Lower lobe of right lung (tissue), 2 donors: ENCODE results near the gene ENO4. TPM values are rescaled to one million over a fixed set of nuclear protein-coding genes. Genes with fewer than 3 reads are reported as not detected.

Experiments used
- ATAC-seq, 2 donors: fragments of 200-7000 bp; cut with Tn5 transposase; one replicate each; pipeline ENCODE4 v1.9.1; 2020 to 2022; ENCODE audit warnings: mild to moderate bottlenecking in 2 of 2, moderate library complexity in 2 of 2
- DNase-seq: peaks from one replicate; pipeline ENCODE4 v3.0.0-alpha.2; 2020
- H3K27ac ChIP-seq: fragments of 200-600 bp; one replicate; pipeline ENCODE4 v1.8.0; 2022
- H3K27me3 ChIP-seq: fragments of 200-600 bp; one replicate; pipeline ENCODE4 v1.8.0; 2022; ENCODE audit warnings: low read depth
- H3K36me3 ChIP-seq: fragments of 200-600 bp; one replicate; pipeline ENCODE4 v1.8.0; 2022; ENCODE audit warnings: mild to moderate bottlenecking
- H3K4me1 ChIP-seq: fragments of 200-600 bp; one replicate; pipeline ENCODE4 v1.8.0; 2022
- H3K4me3 ChIP-seq: fragments of 200-600 bp; one replicate; pipeline ENCODE4 v1.8.0; 2022; ENCODE audit warnings: mild to moderate bottlenecking
- H3K9me3 ChIP-seq: fragments of 200-600 bp; one replicate; pipeline ENCODE4 v1.8.0; 2022
- intact Hi-C: fragments of 100-400 bp; cut with DNase I; formaldehyde crosslinking; loops from one replicate; pipeline ENCODE4 v1.11.0; 2022
- total RNA-seq: library from RNA; stranded (reverse); fragmentation: NEBNext Ultra II Directional; extraction: Animal tissue kit (Norgen Biotek cat#: 25700); gene quantifications from one replicate; pipeline ENCODE4 v1.2.1, GENCODE V29; 2021
- TF ChIP-seq, protein P1 (sequence below): fragments of 200-600 bp; IDR thresholded peaks from one replicate; pipeline ENCODE4 v1.8.0; 2022; ENCODE audit warnings: antibody characterized with exemption, mild to moderate bottlenecking
- donor health status: DM: no; HTN: yes; CAD: no; lungs with severe emphysema.

The ENO4 gene
- total RNA-seq, 1 donor from 2014 or later, result 1.9 TPM

GRCh38 chr10:116831790-116832189 is 17.5 kb upstream of the ENO4 start:
- ATAC-seq (no peak), DNase-seq (no peak)
- TF ChIP-seq, protein P1, sequence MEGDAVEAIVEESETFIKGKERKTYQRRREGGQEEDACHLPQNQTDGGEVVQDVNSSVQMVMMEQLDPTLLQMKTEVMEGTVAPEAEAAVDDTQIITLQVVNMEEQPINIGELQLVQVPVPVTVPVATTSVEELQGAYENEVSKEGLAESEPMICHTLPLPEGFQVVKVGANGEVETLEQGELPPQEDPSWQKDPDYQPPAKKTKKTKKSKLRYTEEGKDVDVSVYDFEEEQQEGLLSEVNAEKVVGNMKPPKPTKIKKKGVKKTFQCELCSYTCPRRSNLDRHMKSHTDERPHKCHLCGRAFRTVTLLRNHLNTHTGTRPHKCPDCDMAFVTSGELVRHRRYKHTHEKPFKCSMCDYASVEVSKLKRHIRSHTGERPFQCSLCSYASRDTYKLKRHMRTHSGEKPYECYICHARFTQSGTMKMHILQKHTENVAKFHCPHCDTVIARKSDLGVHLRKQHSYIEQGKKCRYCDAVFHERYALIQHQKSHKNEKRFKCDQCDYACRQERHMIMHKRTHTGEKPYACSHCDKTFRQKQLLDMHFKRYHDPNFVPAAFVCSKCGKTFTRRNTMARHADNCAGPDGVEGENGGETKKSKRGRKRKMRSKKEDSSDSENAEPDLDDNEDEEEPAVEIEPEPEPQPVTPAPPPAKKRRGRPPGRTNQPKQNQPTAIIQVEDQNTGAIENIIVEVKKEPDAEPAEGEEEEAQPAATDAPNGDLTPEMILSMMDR, result no peak
- Histone ChIP-seq H3K4me1 (no peaks in the 10 kb centered on the region), H3K27me3 (no peaks in the 10 kb centered on the region), H3K27ac (no peak overlapping the region), H3K36me3 (no peaks in the 10 kb centered on the region), H3K4me3 (no peak overlapping the region), H3K9me3 (no peaks in the 10 kb centered on the region)
- intact Hi-C loops, result no loop called here

DNA sequence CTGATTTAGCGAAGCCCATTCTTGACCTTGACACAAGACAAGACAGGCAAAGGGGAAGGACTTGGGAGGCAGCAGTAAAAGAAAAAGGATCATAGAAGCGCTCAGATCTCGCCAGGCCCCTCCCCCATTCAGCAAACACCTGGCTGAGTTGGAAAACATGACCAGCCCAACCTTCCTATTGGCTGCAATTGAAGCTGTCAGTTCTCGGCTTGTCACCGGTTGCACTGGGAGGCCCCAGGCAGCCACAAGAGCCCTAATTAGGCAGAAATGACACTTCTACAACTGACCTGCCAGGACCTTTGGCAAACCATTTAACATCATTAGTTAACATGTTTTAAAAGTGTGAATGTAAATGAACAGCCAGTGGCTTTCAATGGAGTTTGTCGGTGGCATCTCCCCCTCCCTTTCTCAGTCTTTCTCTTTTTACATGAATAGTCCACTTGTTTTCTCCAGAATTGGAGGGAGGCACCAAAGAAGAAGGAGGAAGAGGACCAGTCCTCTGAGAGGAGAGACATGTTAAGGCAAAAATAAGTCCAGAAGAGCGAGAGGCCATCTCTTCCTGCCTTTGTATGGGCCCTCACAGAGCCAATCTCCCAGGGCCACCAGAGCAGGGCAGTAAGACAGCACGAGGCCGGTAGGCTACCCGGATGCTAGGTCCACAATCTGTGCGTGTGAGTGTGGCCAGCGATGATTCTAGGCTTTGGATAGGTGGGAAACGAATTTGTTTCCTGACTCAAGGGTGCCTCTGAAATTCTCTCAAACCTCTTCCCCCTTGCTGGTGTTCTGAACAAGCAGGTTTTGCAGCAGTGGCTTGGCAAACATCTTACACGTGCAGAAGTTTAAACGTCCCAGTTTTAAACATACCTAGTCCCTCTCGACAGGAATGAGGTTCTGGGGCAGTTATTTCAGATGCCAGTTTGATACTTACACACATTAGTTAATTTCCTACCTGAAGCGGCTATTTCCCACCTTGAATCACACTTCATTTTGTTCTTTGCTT is 15.0 kb upstream of the ENO4 start:
- TF ChIP-seq, protein P1, result no peak
- ATAC-seq, result no peak
- DNase-seq, result no peak
- intact Hi-C loops, result no loop called here
- Histone ChIP-seq H3K27me3 (no peaks in the 10 kb centered on the region), H3K9me3 (no peaks in the 10 kb centered on the region), H3K36me3 (no peaks in the 10 kb centered on the region), H3K4me3 (no peak overlapping the region), H3K27ac (no peak overlapping the region), H3K4me1 (no peaks in the 10 kb centered on the region)

DNA sequence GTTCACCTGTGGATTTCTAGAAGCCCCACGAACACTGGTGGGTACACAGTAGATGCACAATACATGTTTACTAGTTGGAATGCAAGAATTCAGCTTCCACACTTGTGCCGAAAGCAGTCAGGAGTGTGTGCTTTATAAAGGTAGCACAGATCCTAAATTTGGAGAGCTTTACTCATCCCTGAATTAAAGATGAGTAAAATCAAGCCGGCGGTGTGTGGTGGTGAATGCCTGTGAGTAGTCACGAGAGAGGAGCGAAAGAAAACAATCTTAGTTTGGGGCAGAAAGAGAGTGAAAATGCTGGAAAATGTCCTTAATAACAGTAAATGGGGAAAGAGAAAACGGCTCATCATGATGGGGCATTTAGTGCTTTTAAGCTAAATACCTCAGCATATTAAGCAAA is 13.6 kb upstream of the ENO4 start:
- intact Hi-C loops, result no loop called here
- ATAC-seq, result no peak
- H3K27me3 ChIP-seq, result no peaks in the 10 kb centered on the region
- H3K36me3 ChIP-seq, result no peaks in the 10 kb centered on the region
- no peak for DNase-seq
- H3K27ac ChIP-seq, result no peak overlapping the region
- no peak overlapping the region for H3K4me3 ChIP-seq
- TF ChIP-seq, protein P1, result no peak
- no peaks in the 10 kb centered on the region for H3K9me3 ChIP-seq
- no peaks in the 10 kb centered on the region for H3K4me1 ChIP-seq

GRCh38 chr10:116836083-116836482 is 13.2 kb upstream of the ENO4 start:
- ATAC-seq, result no peak
- no peak for DNase-seq
- TF ChIP-seq, protein P1, result no peak
- intact Hi-C loops, result no loop called here
- Histone ChIP-seq H3K27me3 (no peaks in the 10 kb centered on the region), H3K27ac (no peak overlapping the region), H3K9me3 (no peaks in the 10 kb centered on the region), H3K36me3 (no peaks in the 10 kb centered on the region), H3K4me3 (no peak overlapping the region), H3K4me1 (no peaks in the 10 kb centered on the region)

DNA sequence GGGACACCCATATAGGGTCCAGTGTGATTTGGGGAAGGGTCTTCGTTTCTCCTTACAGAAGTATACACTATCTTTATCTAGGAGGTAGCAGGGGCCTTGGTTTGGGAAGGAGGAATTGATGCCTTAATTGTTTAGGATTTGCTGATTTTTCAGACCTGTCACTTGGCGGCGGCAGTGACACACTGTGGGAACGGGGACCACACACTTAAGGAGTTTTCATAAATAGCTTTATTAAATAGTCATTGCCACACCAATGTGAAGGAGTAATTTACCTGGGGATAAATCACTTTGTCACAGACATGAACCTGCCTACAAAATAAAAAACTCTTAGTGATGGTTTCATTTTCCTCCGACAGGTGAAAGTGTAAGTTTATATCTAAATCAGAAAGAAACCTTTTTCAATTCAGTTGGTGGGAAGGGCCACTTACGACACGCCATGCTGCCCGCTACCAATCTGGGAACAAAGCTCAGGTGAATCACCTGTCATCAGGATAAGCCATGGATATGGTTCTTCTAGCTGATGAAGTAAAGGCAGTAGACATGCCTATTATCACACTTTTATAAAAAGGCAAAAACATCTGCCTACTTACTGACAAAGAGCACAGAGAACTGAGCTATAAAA is 12.3 kb upstream of the ENO4 start:
- Histone ChIP-seq H3K4me3 (no peak overlapping the region), H3K27ac (no peak overlapping the region), H3K27me3 (no peaks in the 10 kb centered on the region), H3K36me3 (no peaks in the 10 kb centered on the region), H3K4me1 (no peaks in the 10 kb centered on the region), H3K9me3 (no peaks in the 10 kb centered on the region)
- intact Hi-C loops, result no loop called here
- ATAC-seq (no peak), DNase-seq (no peak)
- TF ChIP-seq, protein P1, result no peak
